Right lung (tissue), 10 donors: Measurements from ENCODE around the gene GPAM. TPM values are rescaled to one million over a fixed set of nuclear protein-coding genes. Genes with fewer than 3 reads are reported as not detected.
"Not testable (repeated sequence)": the region's sequence is repeated elsewhere in the genome, so short reads cannot be mapped to it uniquely, and the experiment has no call there.

Source experiments
- DNase-seq, 2 donors: peaks; one replicate each; pipeline ENCODE4 v3.0.0-alpha.2; 2013
- long read RNA-seq, 8 donors: transcript quantifications; one replicate each; lab custom pipeline, GENCODE V29; 2026
- polyA plus RNA-seq, 5 donors: library from polyadenylated mRNA; unstranded; fragments of 120-200 nt; gene quantifications; one replicate each; pipeline versions ENCODE4 v1.2.1 to v1.2.3, GENCODE V29; 2013; ENCODE audit warnings: inconsistent platforms in 1 of 5, low replicate concordance in 1 of 5; ENCODE audit not compliant: insufficient read length in 5 of 5, insufficient read depth in 1 of 5

GPAM gene, protein sequence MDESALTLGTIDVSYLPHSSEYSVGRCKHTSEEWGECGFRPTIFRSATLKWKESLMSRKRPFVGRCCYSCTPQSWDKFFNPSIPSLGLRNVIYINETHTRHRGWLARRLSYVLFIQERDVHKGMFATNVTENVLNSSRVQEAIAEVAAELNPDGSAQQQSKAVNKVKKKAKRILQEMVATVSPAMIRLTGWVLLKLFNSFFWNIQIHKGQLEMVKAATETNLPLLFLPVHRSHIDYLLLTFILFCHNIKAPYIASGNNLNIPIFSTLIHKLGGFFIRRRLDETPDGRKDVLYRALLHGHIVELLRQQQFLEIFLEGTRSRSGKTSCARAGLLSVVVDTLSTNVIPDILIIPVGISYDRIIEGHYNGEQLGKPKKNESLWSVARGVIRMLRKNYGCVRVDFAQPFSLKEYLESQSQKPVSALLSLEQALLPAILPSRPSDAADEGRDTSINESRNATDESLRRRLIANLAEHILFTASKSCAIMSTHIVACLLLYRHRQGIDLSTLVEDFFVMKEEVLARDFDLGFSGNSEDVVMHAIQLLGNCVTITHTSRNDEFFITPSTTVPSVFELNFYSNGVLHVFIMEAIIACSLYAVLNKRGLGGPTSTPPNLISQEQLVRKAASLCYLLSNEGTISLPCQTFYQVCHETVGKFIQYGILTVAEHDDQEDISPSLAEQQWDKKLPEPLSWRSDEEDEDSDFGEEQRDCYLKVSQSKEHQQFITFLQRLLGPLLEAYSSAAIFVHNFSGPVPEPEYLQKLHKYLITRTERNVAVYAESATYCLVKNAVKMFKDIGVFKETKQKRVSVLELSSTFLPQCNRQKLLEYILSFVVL
- polyA plus RNA-seq = 10 to 100 TPM; 12.2 to 19.2 (median 16.9) TPM
- long read RNA-seq, donor 1, full-length matches to known transcripts = 1 of 1 reads
- long read RNA-seq, donor 1, partial matches to known transcripts = 0 of 1 reads
- long read RNA-seq, donor 1, other reads (novel, unspliced or antisense) = 0 of 1 reads
- long read RNA-seq, donor 2, full-length matches to known transcripts = 1 of 1 reads
- long read RNA-seq, donor 2, partial matches to known transcripts = 0 of 1 reads
- long read RNA-seq, donor 2, other reads (novel, unspliced or antisense) = 0 of 1 reads
- long read RNA-seq, donor 3 = 0 reads
- long read RNA-seq, donor 4 = 0 reads
- long read RNA-seq, donor 5 = 0 reads
- long read RNA-seq, donor 6 = 0 reads
- long read RNA-seq, donor 7, full-length matches to known transcripts = 1 of 1 reads
- long read RNA-seq, donor 7, partial matches to known transcripts = 0 of 1 reads
- long read RNA-seq, donor 7, other reads (novel, unspliced or antisense) = 0 of 1 reads
- long read RNA-seq, donor 8 = 0 reads

DNA sequence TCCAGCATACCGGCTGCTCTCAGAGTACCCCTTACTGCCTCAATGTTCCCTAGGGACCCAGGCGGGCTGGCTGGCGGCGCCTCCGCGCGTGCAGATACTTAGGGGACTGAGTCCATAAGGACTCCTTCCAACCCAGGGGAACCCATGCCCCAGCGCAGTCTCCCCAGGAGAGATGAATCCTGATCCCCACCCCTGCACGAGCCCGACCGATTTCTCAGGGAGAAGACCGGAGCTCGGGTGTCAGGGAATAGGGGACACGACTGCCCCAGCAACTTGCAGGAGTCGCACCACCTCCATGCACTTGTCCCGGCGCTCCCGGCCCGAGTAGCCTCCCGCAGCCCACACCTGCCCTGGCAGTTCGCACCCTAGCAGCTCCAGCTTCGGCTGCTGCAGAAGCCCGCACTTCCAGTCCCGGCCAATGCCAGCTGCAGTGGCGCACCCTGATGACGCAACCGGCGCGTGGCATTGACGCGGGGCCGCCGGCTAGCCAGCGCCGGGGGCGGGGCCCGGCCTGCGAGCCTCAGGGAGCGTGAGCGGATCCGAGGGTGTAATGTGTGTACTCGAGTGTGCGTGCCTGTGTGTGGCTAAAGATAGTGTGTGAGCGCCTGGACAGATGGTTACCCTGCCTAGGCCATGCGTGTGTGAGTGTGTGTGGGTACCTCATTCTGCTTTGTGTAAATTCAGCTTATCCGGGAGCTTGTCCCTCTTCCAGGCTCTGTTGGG lies at the start of gene GPAM:
Gene GPAM, minus strand, starts transcription at position 437 of the 723 bp plus-strand sequence. CDS start 1,981 bp downstream, outside the sequence.
- peak; percentile 95 for DNase-seq

DNA sequence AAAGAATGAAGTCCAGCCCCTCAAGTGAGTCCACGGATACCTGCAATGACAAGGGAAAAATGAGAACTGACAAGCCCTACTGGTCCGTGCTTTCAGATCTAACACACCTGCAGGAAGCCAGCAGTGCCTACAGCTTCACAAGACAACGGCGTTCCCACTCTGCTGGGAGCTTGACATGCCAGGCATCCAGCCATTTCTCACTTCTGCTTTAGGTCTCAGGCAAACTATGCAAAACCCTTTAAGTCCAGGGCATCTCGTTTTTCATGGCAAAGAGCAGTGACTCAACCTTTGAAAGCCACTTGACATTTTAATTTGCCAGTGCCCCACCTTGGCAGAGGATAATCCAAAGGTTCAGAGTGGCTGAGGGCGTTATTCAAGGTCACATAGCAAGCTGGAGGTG lies 49.1 kb upstream of the GPAM start:
- DNase-seq = no peak

DNA sequence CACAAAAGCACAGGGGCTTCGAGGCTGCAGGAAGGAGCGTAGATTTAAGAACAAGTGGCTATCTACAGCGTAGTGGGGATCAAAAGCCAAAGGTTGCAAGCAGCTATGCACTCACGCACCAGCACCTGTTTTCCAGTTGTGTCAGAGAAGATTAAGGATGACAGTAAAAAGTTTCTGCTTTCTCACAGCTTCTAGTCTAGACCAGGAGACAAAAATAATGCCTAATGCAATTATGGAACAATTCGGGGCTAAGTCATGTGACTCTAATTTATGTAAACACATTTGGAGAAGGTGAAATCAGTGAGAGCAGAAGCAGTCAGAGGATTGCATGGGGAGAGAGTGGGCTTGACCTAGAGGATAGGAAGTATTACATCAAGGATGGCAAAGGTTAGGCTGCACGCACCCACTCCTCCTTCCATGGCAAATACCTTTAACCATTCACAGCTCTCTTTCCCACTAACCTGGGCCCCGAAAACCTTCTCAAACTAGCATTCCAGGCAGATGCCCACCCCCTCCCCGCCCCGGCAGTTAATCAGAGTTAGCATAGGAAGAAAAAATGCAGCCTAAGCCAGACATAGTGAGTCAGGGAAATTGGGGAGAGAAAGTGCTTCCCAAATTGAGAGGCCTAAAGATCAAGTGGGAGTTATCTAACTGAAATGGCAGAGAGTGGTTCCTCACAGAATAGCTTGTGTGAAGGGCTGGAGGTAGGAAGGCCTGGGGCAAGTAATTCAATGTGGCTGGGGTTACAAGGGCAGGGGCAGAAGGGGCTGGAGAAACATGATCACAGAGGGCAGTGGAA lies 48.2 kb upstream of the GPAM start:
- DNase-seq = no peak

DNA sequence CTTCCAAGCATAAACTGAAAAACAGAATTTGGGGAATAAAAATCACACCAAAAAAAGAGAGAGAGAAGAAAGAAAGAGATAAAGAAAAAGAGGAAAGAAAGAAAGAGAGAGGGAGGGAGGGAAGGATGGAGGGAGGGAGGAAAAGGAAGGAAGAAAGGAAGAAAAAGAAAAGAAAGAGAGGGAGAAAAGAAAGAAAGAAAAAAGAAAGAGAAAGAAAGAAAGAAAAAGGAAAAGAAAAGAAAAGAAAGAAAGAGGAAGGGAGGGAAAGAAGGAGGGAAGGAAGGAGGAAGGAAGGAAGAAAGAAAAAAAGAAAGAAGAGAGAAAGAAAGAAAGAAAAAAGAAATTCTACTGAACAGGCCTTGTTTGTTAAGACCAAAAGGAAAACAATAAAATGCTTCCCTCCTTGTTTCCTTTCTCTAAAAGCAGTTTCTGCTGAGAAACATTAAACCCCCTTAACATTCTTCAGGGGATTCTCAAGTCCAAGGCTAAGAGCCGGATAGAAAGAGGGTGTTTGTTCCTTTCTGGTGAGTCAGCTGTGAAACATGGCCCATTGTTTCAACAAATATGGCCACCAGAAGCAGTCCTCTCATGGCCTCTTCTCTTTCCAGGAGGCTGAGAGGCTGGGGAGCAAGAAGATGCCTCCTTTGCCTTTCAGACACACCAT lies 46.9 kb upstream of the GPAM start:
- no peak for DNase-seq

DNA sequence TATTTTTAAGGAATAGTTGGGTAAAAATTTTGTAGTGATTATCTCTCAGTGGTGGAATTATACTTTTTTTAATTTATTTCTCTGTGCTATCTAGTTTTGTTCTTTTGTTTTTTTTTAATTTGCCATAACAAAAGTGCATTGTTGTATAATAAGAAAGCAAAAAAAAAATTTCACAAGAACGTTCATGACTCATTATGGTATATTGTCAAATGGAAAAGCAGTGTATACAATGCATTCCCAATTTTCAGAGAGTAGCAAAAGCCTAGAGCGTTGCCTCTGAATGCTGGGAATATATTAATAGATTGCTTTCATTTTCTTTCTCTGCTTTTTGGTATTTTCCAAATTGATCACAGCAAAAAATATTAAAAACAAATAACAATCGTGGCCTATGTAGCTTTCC lies 46.3 kb upstream of the GPAM start:
- no peak for DNase-seq

DNA sequence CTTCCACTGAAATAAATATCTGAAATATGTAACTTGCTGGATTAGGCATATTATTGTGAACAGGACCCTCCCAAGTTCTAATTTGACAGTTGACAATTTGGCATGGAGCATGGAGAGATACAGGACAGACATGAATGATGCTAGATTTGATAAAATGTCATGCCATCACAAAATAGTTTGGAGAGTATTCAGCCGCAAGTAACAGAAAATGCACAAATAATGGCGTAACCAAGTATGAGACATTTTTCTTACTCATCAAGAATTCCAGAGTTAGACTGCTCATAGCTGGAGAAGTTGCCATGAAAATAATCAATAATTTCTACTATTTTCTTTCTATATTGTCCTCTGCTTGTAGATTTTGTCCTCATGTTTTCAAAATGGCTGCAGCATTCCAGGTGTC lies 45.5 kb upstream of the GPAM start:
- DNase-seq = no peak

DNA sequence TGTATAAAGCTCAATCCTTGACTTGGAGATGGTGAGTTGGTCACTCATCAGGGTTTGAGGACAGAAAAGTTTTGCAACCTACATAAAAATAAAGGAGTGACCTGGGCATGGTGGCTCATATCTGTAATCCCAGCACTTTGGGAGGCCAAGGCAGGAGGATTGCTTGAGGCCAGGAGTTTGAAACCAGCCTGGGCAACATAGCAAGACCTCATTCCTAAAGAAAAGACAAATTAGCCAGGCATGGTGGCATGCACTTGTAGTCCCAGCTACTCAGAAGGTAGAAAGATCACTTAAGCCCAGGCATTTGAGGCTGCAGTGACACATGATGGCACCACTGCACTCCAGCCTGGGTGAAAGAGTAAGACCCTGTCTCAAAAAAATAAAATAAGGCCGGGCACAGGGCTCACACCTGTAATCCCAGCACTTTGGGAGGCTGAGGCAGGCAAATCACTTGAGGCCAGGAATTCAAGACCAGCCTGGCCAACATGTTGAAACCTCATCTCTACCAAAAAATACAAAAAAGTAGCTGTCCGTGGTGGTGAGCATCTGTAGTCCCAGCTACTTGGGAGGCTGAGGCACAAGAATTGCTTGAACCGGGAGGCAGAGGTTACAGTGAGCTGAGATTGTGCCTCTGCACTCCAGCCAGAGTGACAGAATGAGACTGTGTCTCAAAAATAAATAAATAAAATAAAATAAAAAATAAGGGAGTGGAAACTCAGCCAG lies 45.0 kb upstream of the GPAM start:
- not testable (repeated sequence) for DNase-seq

DNA sequence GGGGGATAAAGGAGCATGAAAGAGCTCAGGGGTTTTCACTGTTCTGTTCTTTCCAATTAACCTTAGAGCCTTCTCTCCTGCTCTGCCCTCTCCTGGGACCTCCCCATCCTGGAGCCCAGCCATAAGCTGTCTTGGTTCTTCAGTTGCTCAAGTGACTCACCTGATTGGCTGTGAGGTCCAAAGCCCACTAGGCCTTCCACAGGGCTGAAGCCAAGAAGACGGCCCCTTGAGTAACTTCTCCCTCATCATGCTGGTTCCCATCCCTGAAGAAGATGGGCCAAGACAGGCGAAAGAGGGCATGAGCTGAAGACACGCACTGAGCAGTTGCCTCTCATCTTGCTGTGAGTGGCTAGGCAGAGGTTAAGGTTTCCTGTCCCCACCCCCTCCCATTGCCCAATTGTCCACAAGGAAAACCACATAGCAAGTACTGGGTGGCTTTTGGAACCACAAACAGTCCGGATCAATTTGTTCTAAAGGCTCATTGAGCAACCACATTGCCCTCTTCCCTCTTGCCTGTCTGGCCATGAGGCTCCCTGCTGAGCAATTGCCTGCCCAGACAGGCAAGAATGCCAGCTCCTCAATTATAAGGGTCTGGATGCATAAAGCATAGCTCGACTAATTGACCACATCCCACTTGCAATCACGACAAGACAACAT lies 43.9 kb upstream of the GPAM start:
- no peak for DNase-seq

DNA sequence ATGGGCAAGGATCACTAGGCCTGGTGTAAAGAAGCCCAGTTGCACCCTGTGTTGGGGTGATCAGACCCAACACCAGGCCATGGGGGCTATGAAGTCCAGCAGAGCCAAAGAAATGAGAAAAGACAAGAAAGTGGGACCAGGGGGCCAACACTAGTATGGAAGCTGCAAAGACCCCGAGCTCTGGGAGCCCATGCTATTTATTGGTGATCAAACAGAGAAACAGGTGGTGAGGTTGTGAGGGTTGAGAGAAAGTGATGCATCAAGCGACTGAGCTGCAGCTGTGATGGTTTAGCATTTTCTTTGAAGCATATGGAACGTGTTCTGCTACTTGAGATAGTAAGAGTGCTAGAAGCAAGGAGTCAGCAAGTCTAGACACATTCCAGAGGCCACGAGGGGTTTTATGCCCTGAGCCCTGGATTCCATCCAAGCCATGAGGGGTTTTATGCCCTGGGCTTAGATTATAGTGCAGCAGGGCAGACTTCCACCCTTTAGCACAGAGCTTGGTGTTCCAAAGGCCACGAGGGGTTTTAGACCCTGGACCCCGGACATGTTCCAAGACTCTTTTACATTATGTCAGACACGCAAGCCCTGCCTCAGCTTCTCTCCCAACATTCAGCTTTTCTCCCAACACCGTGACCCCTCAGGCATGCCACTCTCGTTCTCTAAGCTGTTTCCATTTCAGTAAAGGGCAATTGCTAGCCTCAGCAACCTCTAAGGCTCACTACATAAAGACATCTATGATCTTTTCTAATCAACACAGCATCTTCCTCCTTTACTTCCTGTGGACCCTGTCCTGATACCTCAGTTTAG lies 43.1 kb upstream of the GPAM start:
- DNase-seq = no peak

DNA sequence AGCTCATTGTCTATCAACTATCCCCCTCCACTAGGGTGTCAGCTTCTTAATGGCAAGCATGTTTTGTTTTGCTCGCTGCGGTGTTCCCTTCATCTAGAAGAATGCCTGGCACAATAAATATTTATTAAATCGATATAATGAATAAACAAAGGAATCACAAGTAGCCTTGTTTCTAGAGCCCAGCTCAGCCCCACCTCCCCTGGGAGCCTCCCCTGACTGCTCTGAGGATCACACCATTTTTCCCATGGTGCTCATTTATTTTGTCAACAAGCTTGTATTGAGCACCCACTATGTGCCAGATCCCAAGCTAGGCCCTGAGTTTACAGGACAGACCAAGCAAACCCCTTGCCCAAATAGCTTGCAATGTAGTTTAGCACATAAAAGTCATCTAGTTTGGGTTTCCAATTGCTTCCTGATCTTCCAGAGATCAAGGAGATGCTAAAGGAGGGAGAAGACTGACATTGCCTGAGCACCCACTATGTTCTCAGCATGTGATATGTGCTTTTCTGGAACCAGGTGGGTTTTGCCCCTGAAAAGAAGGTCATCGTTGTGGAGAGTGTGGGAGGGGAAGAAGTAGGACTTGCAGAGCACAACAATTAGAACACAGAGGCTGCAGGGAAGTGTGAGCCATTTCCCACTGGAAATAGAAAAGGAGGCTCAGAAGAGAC lies 42.3 kb upstream of the GPAM start:
- no peak for DNase-seq

DNA sequence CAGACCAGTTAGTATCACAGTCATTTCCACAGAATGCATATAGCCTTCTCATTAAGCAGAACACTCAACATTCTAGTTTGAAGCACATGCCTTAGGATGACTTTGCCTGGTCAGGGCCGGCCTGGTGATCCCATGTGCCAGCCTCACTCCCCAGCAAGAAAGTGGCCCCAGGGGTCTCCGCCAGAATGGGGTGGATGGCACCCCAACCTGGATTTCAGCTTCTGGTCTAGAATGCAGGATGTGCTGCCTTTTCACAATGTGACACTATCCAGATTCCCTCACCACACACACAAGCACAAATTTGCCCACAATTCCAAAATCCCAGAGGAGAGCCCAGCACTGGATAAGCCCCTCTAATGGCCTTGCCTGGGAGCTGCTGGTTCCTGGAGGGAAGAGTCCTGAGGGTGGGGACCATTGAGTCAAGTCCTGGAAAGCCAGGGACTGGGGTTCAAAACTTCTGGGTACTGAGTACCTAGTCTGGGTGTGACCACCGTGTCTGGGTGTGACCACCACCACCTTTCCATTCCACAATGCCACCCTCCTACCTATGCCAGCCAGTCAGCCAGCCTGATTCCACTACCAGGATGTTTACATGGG lies 41.5 kb upstream of the GPAM start:
- DNase-seq = no peak

DNA sequence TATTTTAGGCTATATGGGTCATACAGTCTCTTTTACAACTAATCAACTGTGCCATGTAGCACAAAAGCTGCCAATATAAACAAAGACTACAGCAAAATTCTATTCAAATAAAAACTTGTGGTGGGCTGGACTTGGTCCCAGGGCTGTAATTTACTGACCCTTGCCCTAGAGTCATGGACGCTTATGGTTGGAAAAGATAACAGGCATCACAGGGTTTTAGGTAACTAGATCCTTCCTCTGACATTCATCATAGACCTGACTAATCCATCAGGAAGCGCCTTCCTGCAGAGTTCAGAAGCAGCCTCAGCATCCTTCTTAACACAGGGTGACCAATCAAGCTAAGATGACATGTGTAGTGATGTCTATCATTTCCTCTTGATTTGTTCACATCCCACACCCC lies 40.2 kb upstream of the GPAM start:
- no peak for DNase-seq

DNA sequence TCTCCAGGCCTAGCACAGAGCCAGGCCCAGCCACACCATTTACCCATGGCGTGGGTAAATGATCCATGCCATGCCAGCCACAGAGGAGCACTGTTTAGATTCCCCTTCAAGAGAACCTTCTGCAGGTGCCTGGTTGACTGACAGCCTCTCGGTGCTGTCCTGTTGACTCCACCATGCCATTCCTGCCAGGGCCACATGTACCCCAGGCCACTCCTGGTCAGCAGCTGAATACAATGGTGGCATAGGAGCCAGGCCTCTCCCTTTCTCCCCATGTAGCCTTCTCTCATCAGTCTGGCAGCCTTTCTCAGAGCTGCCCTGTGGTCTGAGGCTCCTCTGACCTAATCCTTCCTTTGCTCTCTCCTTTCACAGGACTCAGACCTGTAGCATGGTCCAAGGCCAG lies 39.2 kb upstream of the GPAM start:
- no peak for DNase-seq

DNA sequence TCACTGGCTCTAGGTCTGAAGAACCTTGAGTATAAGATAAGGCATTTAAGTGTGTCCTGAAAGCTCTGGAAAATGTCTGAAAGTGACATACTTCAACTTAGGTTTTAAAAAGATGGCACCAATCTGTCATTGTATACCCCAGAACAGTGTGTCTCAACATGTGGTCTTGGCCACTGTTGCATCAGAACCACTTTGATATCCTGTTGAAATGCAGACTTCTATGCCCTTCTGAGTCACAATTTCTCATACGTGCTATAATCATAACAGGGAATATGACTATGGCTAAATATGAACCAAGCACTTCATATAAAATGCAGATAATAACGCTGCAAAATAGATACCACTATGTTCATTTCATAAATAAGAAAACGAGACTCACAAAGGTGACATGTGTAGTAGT lies 38.0 kb upstream of the GPAM start:
- DNase-seq = no peak

DNA sequence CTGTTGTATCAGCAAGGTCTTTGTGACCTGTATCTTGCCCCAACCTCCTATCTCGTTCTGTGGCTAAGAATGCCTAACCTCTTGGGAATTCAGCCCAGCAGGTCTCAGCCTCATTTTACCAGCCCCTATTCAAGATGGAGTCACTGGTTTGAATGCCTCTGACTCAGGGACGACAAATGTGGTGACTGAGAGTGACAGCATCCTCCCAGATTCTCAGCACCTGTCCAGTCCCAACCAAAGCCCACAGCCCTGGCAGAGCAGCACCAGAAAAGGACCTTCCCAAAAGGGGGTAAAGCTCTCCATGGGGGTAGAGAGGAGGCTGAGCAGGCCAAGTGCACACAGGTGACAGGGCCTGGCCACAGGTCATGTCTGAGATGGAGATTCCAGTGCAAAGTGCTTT lies 35.4 kb upstream of the GPAM start:
- no peak for DNase-seq

DNA sequence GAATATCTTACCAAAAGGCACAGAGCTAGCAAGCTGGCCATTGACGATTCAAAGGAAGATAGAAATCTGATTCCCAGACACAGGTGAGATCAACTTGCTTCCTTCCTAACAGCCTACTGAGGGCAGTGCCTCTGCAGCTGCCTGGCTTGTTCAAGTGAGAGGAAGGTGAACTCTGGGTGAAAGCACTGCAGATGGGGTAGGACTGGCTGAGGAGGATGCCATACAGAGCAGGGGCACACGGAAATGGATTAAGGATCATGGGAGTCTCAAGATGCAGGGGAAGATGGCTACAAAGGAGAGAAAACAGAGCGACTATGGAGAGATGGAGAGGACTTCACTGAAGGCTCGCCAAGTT lies 34.4 kb upstream of the GPAM start:
- no peak for DNase-seq
